H1 (cell line): ENCODE measurements around the gene KLHL7. TPM values are rescaled to one million over a fixed set of nuclear protein-coding genes. Genes with fewer than 3 reads are reported as not detected.

Experiments
- CTCF ChIA-PET: fragments of 300-600 bp; sonication (Branson Sonifier 250); formaldehyde crosslinking; loops from one replicate; lab custom pipeline; 2021; ENCODE audit not compliant: partially characterized antibody; lab: Charles Lee
- POLR2A ChIA-PET: fragments of 300-600 bp; sonication (Branson Sonifier 250); formaldehyde crosslinking; loops from one replicate; lab custom pipeline; 2021; ENCODE audit warnings: inconsistent platforms; ENCODE audit not compliant: partially characterized antibody; lab: Charles Lee
- DNase-seq, 2 experiments: peaks; one replicate each; pipeline versions ENCODE4 v3.0.0 to v3.0.0-alpha.2; 2010 to 2022; ENCODE audit warnings: low spot score in 2 of 2, low read depth in 1 of 2, mixed read lengths in 1 of 2
- FAIRE-seq: peaks from 2 replicates; lab custom pipeline; 2011; peaks lifted over from hg19 to GRCh38; lab: Jason Lieb, UNC
- H2AFZ ChIP-seq: 2 replicates; pipeline ENCODE4 v1.8.1; 2012; ENCODE audit warnings: low read length, inconsistent platforms
- H2AK5ac ChIP-seq: 2 replicates; pipeline ENCODE4 v1.6.1; 2013; ENCODE audit warnings: low read depth, low read length
- H2BK120ac ChIP-seq: replicated peaks from 2 replicates; pipeline ENCODE3; 2013; ENCODE audit warnings: low read depth, low read length, inconsistent platforms
- H2BK12ac ChIP-seq: 2 replicates; pipeline ENCODE4 v1.6.1; 2013; ENCODE audit warnings: low read depth, low read length
- H2BK15ac ChIP-seq: 2 replicates; pipeline ENCODE4 v1.6.1; 2013; ENCODE audit warnings: low read length
- H2BK20ac ChIP-seq: 2 replicates; pipeline ENCODE4 v1.6.1; 2013; ENCODE audit warnings: low read length
- H2BK5ac ChIP-seq: 2 replicates; pipeline ENCODE4 v1.6.1; 2013; ENCODE audit warnings: low read depth, low read length
- H3K14ac ChIP-seq: 2 replicates; pipeline ENCODE4 v1.6.1; 2013; ENCODE audit warnings: inconsistent platforms; ENCODE audit not compliant: insufficient read length
- H3K18ac ChIP-seq: 2 replicates; pipeline ENCODE4 v1.6.1; 2013; ENCODE audit warnings: low read length; ENCODE audit errors: extremely low read depth
- H3K23ac ChIP-seq: 2 replicates; pipeline ENCODE4 v1.6.1; 2013; ENCODE audit warnings: inconsistent platforms; ENCODE audit not compliant: insufficient read length
- H3K23me2 ChIP-seq: 2 replicates; pipeline ENCODE4 v1.6.1; 2013; ENCODE audit warnings: low read depth, low read length
- H3K27ac ChIP-seq: 2 replicates; pipeline ENCODE4 v1.6.1; 2011; ENCODE audit warnings: low read depth, low read length, inconsistent platforms
- H3K27me3 ChIP-seq, 4 experiments: replicated peaks in 1 of 4; 1 replicate in 1 of 4; 2 replicates in 3 of 4; pipeline versions ENCODE4 v1.6.1 to v1.8.1; 2011 to 2013; ENCODE audit warnings: low read length in 3 of 4, mild to moderate bottlenecking in 3 of 4, inconsistent platforms in 2 of 4, mixed read lengths in 2 of 4, moderate library complexity in 1 of 4; ENCODE audit not compliant: control insufficient read depth in 3 of 4, insufficient read depth in 3 of 4; ENCODE audit errors: extremely low read depth in 1 of 4
- H3K36me3 ChIP-seq, 4 experiments: 2 replicates each; pipeline versions ENCODE4 v1.6.1 to v1.8.1; 2011 to 2013; ENCODE audit warnings: mild to moderate bottlenecking in 4 of 4, low read length in 3 of 4, moderate library complexity in 2 of 4, control low read depth in 1 of 4, inconsistent platforms in 1 of 4; ENCODE audit not compliant: insufficient read depth in 4 of 4, control insufficient read depth in 2 of 4
- H3K4ac ChIP-seq: replicated peaks from 2 replicates; pipeline ENCODE3; 2013; ENCODE audit warnings: low read length, low read depth, mixed read lengths, inconsistent platforms; ENCODE audit not compliant: insufficient read length
- H3K4me1 ChIP-seq, 4 experiments: replicated peaks in 1 of 4; 1 replicate in 1 of 4; 2 replicates in 3 of 4; pipeline versions ENCODE4 v1.6.1 to v1.8.1; 2011 to 2013; ENCODE audit warnings: low read length in 3 of 4, inconsistent platforms in 2 of 4, mixed read lengths in 1 of 4; ENCODE audit not compliant: insufficient read depth in 4 of 4, control insufficient read depth in 3 of 4
- H3K4me2 ChIP-seq, 2 experiments: 2 replicates each; pipeline versions ENCODE4 v1.6.1 to v1.8.1; 2011 to 2013; ENCODE audit warnings: low read depth in 2 of 2, low read length in 2 of 2, control low read depth in 1 of 2, inconsistent platforms in 1 of 2, mild to moderate bottlenecking in 1 of 2; ENCODE audit not compliant: insufficient read depth in 1 of 2
- H3K4me3 ChIP-seq, 4 experiments: fragments of 200-600, 300-600 bp in 1 of 4; sonication (generic), shearing (Covaris generic), sonication (Bioruptor Twin) in 1 of 4; 2 replicates each; pipeline versions ENCODE4 v1.5.1 to v1.8.1; 2011 to 2016; ENCODE audit warnings: low read length in 4 of 4, low read depth in 3 of 4, control low read depth in 2 of 4, inconsistent platforms in 2 of 4, mild to moderate bottlenecking in 2 of 4, mixed read lengths in 1 of 4, moderate library complexity in 1 of 4; ENCODE audit not compliant: insufficient read depth in 2 of 4; ENCODE audit errors: extremely low read depth in 1 of 4
- H3K56ac ChIP-seq: replicated peaks from 2 replicates; pipeline ENCODE3; 2013; ENCODE audit warnings: low read depth, mild to moderate bottlenecking, mixed read lengths, low read length, inconsistent platforms; ENCODE audit not compliant: insufficient read length
- H3K79me1 ChIP-seq: 2 replicates; pipeline ENCODE4 v1.6.1; 2013; ENCODE audit warnings: low read depth, low read length, control low read depth
- H3K79me2 ChIP-seq, 2 experiments: 2 replicates each; pipeline versions ENCODE4 v1.6.1 to v1.8.1; 2012 to 2013; ENCODE audit warnings: low read length in 2 of 2, mild to moderate bottlenecking in 2 of 2, inconsistent platforms in 1 of 2; ENCODE audit not compliant: insufficient read depth in 2 of 2, control insufficient read depth in 1 of 2
- H3K9ac ChIP-seq, 4 experiments: replicated peaks in 1 of 4; 1 replicate in 1 of 4; 2 replicates in 3 of 4; pipeline versions ENCODE4 v1.6.1 to v1.8.1; 2011 to 2013; ENCODE audit warnings: low read depth in 3 of 4, low read length in 3 of 4, control low read depth in 2 of 4, mild to moderate bottlenecking in 2 of 4, moderate library complexity in 2 of 4, inconsistent platforms in 1 of 4; ENCODE audit errors: extremely low read depth in 1 of 4
- H3K9me3 ChIP-seq, 2 experiments: 2 replicates each; pipeline versions ENCODE4 v1.6.1 to v1.8.1; 2012 to 2013; ENCODE audit warnings: mild to moderate bottlenecking in 2 of 2, moderate library complexity in 2 of 2, control low read depth in 1 of 2, inconsistent platforms in 1 of 2, low read depth in 1 of 2, low read length in 1 of 2, mixed read lengths in 1 of 2; ENCODE audit not compliant: insufficient read depth in 2 of 2
- H4K20me1 ChIP-seq, 2 experiments: replicated peaks in 1 of 2; 2 replicates each; pipeline versions ENCODE3 to v1.8.1; 2011 to 2013; ENCODE audit warnings: inconsistent platforms in 2 of 2, low read length in 2 of 2, mild to moderate bottlenecking in 1 of 2; ENCODE audit not compliant: insufficient read depth in 2 of 2, control insufficient read depth in 1 of 2
- H4K5ac ChIP-seq: 2 replicates; pipeline ENCODE4 v1.6.1; 2013; ENCODE audit warnings: low read length, low read depth, mixed read lengths, inconsistent platforms; ENCODE audit not compliant: insufficient read length
- H4K8ac ChIP-seq: 2 replicates; pipeline ENCODE4 v1.8.0; 2013; ENCODE audit warnings: mild to moderate bottlenecking, moderate library complexity, low read length, inconsistent platforms; ENCODE audit not compliant: insufficient read depth; ENCODE audit errors: extremely low read depth
- H4K91ac ChIP-seq: replicated peaks from 2 replicates; pipeline ENCODE3; 2013; ENCODE audit warnings: low read length, mixed read lengths, inconsistent platforms; ENCODE audit not compliant: insufficient read length
- BACH1 ChIP-seq: IDR thresholded peaks from 2 replicates; pipeline ENCODE4 v1.6.1; 2012; ENCODE audit warnings: low read length, improper control_type of control experiment
- CHD1 ChIP-seq: IDR thresholded peaks from 2 replicates; pipeline ENCODE4 v1.6.1; 2012; ENCODE audit warnings: low read depth, low read length, improper control_type of control experiment
- FOSL1 ChIP-seq: IDR thresholded peaks from 2 replicates; pipeline ENCODE4 v1.6.1; 2011; ENCODE audit warnings: mild to moderate bottlenecking, low read depth, low read length, moderate library complexity; ENCODE audit not compliant: insufficient read depth
- GTF2F1 ChIP-seq: IDR thresholded peaks from 2 replicates; pipeline ENCODE4 v1.6.1; 2012; ENCODE audit warnings: low read depth, low read length, improper control_type of control experiment, borderline replicate concordance
- JUND ChIP-seq: IDR thresholded peaks from 2 replicates; pipeline ENCODE4 v1.6.1; 2011; ENCODE audit warnings: mild to moderate bottlenecking, improper control_type of control experiment, low read length
- KDM5A ChIP-seq: fragments of 200-600 bp; IDR thresholded peaks from 2 replicates; pipeline ENCODE4 v1.7.1; 2012; ENCODE audit warnings: mild to moderate bottlenecking, low read length, inconsistent platforms, mixed read lengths
- PHF8 ChIP-seq: fragments of 200-600 bp; sonication (generic); conservative IDR thresholded peaks from 2 replicates; pipeline ENCODE4 v1.7.1; 2012; ENCODE audit warnings: low read depth, mild to moderate bottlenecking, inconsistent platforms, low read length, moderate library complexity
- RBBP5 ChIP-seq: IDR thresholded peaks from 2 replicates; pipeline ENCODE4 v1.7.1; 2012; ENCODE audit warnings: low read depth, mild to moderate bottlenecking, inconsistent platforms, low read length, moderate library complexity, borderline replicate concordance
- SIX5 ChIP-seq: IDR thresholded peaks from 2 replicates; pipeline ENCODE4 v1.6.1; 2011; ENCODE audit warnings: mild to moderate bottlenecking, low read depth, low read length
- TCF12 ChIP-seq: IDR thresholded peaks from 2 replicates; pipeline ENCODE4 v1.6.1; 2011; ENCODE audit warnings: low read depth, mild to moderate bottlenecking, low read length
- WGBS, 2 experiments: shearing (Covaris generic) in 1 of 2; methylation state at CpG; one replicate each; pipeline versions ENCODE4 v1.1.6 to v1.1.7; 2013 to 2015; ENCODE audit warnings: low lambda C conversion rate in 2 of 2, mixed read lengths in 2 of 2, inconsistent platforms in 1 of 2, low coverage in 1 of 2, missing lambda C conversion rate in 1 of 2; ENCODE audit not compliant: insufficient replicate concordance in 2 of 2, insufficient coverage in 1 of 2, insufficient read length in 1 of 2; ENCODE audit errors: extremely low coverage in 1 of 2, missing lambda C conversion rate in 1 of 2; 5-methylcytosine and 5-hydroxymethylcytosine counted together
- polyA plus RNA-seq, 7 experiments: library from polyadenylated mRNA; depleted of rRNA in 3 of 7; stranded (reverse) in 5 of 7; unstranded in 2 of 7; fragments of >200 nt in 5 of 7; fragments of 200-250 nt in 2 of 7; gene quantifications; 1 replicate in 5 of 7; 2 replicates in 1 of 7; 4 replicates in 1 of 7; pipeline versions ENCODE4 v1.2.1 to v1.2.3, GENCODE V29; 2011 to 2013; ENCODE audit warnings: missing spikeins in 2 of 7, mixed read lengths in 2 of 7
- total RNA-seq: library from RNA; stranded (reverse); fragmentation: NEBNext Ultra II Directional; extraction: Animal tissue kit (Norgen Biotek cat#: 25700); gene quantifications from 2 replicates; pipeline ENCODE4 v1.2.1, GENCODE V29; 2021

KLHL7 gene
- total and polyA plus RNA-seq, 2 of the 8 experiments (the other 6 are each of a cell fraction or from before 2014, with no cell fraction given), result 65.3 to 115 TPM

DNA sequence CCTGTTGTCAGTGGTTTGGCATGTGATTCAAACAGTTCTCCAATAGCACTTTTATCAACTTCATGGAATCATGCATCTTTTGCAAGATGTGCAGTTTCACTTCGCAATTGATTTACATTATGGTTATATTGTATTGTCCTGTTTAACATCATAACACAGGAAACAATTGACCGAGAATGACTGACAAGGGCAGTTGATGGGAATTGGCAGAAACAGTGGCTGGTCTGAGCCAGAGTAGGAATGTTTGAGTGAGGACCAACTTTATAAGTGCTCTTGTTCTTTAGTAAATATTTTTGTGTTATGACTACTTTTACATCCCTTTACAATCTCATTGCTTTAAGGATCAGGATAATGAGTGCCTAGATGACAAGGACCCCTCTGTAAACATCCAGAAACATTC is 2.2 kb downstream of the KLHL7 start:
- no peak overlapping the region for H2AFZ ChIP-seq
- TF ChIP-seq BACH1 (no peak), SIX5 (no peak), KDM5A (no peak), FOSL1 (no peak), JUND (no peak), CHD1 (no peak), TCF12 (no peak), RBBP5 (no peak), GTF2F1 (no peak), PHF8 (no peak)
- TF ChIP-seq, all 59 proteins: peak for 0
- no peak overlapping the region for H4K91ac ChIP-seq
- no peaks in the 10 kb centered on the region for H3K36me3 ChIP-seq
- H3K9ac ChIP-seq, result no peak overlapping the region
- peak overlapping the region; percentile 93 to 97 (median 94); a peak in 7 of 8 replicates for H3K4me3 ChIP-seq
- no peak for FAIRE-seq
- no peak overlapping the region for H2BK15ac ChIP-seq
- DNase-seq, result no peak
- H3K23ac ChIP-seq, result no peak overlapping the region
- H2BK120ac ChIP-seq, result no peak overlapping the region
- H4K20me1 ChIP-seq, result peaks cover 0 to 6% of the 10 kb centered on the region in 2 experiments
- H4K5ac ChIP-seq, result no peak overlapping the region
- peaks cover 34 to 75% of the 10 kb centered on the region in 2 experiments for H3K79me2 ChIP-seq
- no peak overlapping the region for H4K8ac ChIP-seq
- H3K4me1 ChIP-seq, result peaks cover 0 to 8% (median 4%) of the 10 kb centered on the region in 4 experiments; a peak in 4 of 7 replicates
- ChIA-PET POLR2A (interaction anchor here (0.7 to 4.5 kb wide), 4 partner anchors 8 to 424 kb away, joined by 3 to 96 read pairs (median 5); partner anchors contain the start of gene TRA2A), CTCF (interaction anchor here (1.2 kb wide), 1 partner anchor 9 kb away, joined by 3 read pairs; no protein-coding TSS in a partner anchor)
- no peak overlapping the region for H3K56ac ChIP-seq
- no peak overlapping the region for H2BK12ac ChIP-seq
- no peak overlapping the region for H2AK5ac ChIP-seq
- no peak overlapping the region for H3K14ac ChIP-seq
- no peaks in the 10 kb centered on the region for H3K9me3 ChIP-seq
- WGBS, 2 experiments, result 67% methylated on average over 2 of the region's 2 CpGs; no CpG with 5 or more reads in 1 of the 2 experiments
- no peaks in the 10 kb centered on the region for H3K27me3 ChIP-seq
- H3K23me2 ChIP-seq, result peaks cover 3% of the 10 kb centered on the region; the same call in 1 of the 2 replicates
- peak overlapping the region; percentile 84 for H3K4me2 ChIP-seq
- H2BK5ac ChIP-seq, result no peak overlapping the region
- H2BK20ac ChIP-seq, result no peak overlapping the region
- H3K79me1 ChIP-seq, result no peaks in the 10 kb centered on the region; the same call in none of the 2 replicates
- no peak overlapping the region for H3K27ac ChIP-seq
- H3K18ac ChIP-seq, result no peak overlapping the region
- H3K4ac ChIP-seq, result no peak overlapping the region
